Measurements from ENCODE around the gene RSRC1. TPM values are rescaled to one million over a fixed set of nuclear protein-coding genes. Genes with fewer than 3 reads are reported as not detected.

RSRC1 gene
- total RNA-seq, 1 experiment from 2014 or later = 39.9 TPM

- DNase-seq (ENCODE audit: low read depth in 1 of 2, low spot score in 2 of 2) = no peak
- Histone ChIP-seq H3K9me3 (replicated peaks) (no peaks in the 10 kb centered on the region), H3K4me1 (replicated peaks) (no peaks in the 10 kb centered on the region), H3K27me3 (replicated peaks) (no peaks in the 10 kb centered on the region), H3K36me3 (no peaks in the 10 kb centered on the region), H3K4me3 (no peak overlapping the region), H3K27ac (no peak overlapping the region)
Measured at GRCh38 chr3:158354713-158355112, 244.8 kb downstream of the RSRC1 start.

DNA sequence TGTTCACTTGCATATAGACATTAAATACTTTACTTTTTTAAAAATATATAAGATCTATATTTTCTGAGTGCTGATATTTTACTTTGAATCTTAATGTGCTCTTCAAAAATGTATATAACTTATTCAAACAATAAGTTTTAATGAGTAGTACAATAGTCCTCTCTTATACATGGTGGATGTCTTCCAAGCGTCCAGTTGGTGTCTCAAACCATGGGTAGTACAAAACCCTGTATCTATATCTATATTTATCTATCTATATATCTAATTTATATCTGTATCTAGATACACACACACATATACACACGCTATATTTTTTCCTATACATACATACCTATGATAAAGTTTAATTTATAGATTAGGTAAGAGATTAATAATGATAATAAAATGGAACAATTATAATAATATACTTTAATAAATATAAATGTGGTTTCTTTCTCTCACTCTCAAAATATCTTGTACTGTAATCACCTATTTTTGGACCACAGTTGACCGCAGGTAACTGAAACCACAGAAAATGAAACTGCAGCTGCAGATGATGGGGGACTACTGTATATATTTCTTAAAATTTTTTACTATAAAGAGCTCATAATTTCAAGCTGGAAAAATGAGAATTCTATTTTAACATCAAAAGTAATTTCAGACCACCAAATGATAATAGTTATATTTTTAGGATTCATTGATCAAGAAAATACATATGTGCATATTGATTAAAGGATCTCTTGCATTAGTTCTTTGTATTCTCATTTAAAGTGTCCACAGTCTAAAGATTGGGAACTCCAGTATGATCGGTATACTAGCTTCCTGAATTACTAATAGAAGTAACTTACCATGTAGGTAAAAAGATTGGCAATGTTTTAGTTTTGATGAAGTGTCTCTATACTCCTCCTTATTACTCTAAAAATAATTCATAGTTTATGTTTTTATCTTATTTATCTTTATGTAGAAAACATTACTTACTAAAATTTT, 246.0 kb downstream of the RSRC1 start:
- H3K27me3 ChIP-seq (replicated peaks) = no peaks in the 10 kb centered on the region
- H3K4me3 ChIP-seq = no peak overlapping the region
- no peaks in the 10 kb centered on the region for H3K4me1 ChIP-seq (replicated peaks)
- no peaks in the 10 kb centered on the region for H3K36me3 ChIP-seq
- no peaks in the 10 kb centered on the region for H3K9me3 ChIP-seq (replicated peaks)
- no peak overlapping the region for H3K27ac ChIP-seq
- no peak for DNase-seq (ENCODE audit: low read depth in 1 of 2, low spot score in 2 of 2)

DNA sequence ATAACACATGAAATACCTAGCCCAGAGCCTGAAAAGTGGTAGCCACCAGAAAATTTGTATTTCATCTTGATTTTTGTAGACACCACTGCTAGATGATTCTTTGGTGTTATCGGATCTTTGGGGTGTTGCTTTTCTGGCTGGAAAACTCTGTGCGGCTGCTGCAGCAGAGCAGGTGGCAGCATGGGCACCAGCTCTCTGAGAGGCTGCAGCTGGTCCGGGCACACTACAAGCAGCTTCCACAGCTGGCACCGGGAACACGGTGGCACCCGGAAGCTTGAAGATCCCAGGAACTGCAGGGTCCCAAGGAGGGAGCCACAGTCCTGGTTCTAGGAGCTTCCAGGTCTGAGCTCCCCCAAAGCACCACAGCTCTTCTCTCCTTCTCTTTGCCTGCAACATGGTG, 249.4 kb downstream of the RSRC1 start:
- no peak overlapping the region for H3K27ac ChIP-seq
- no peaks in the 10 kb centered on the region for H3K4me1 ChIP-seq (replicated peaks)
- H3K27me3 ChIP-seq (replicated peaks) = no peaks in the 10 kb centered on the region
- H3K9me3 ChIP-seq (replicated peaks) = no peaks in the 10 kb centered on the region
- H3K4me3 ChIP-seq = no peak overlapping the region
- DNase-seq (ENCODE audit: low read depth in 1 of 2, low spot score in 2 of 2) = no peak
- H3K36me3 ChIP-seq = no peaks in the 10 kb centered on the region

DNA sequence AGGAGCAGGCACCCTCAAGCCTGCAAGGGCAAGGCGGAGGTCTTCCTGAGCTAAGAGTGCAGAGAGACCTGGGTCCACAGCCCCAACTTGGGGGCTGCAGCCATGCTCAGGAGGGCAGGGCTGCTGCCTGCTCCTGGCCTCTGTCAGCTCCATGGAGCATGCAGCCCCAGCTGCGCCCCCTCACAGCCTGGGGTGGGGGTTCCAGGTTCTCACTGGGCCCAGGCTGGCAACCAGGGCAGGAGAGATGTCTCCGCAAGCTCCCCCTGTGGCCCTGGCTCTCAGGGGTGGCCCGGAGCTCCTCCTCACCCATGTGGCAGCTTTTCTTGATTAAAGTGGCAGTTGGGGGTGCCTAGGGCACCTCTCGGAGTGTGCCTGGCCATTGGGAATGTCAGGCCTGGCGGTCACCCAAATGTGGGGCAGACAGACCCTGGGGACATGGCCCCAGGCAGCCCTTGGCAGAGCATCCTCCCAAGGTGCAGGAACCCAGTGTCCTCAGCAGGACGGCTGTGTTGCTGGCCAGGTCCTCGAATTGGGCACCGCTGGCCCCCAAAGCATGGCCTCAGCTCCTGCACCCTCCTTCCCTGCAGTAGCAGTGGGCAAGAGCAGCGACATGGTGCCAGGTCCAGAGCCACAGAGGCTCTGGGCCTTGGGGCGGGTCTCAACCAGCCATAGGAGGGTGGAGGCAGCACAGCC, 251.0 kb downstream of the RSRC1 start:
- DNase-seq (ENCODE audit: low read depth in 1 of 2, low spot score in 2 of 2) = no peak
- Histone ChIP-seq H3K27ac (no peak overlapping the region), H3K4me1 (replicated peaks) (no peaks in the 10 kb centered on the region), H3K36me3 (no peaks in the 10 kb centered on the region), H3K9me3 (replicated peaks) (no peaks in the 10 kb centered on the region), H3K4me3 (no peak overlapping the region), H3K27me3 (replicated peaks) (no peaks in the 10 kb centered on the region)

DNA sequence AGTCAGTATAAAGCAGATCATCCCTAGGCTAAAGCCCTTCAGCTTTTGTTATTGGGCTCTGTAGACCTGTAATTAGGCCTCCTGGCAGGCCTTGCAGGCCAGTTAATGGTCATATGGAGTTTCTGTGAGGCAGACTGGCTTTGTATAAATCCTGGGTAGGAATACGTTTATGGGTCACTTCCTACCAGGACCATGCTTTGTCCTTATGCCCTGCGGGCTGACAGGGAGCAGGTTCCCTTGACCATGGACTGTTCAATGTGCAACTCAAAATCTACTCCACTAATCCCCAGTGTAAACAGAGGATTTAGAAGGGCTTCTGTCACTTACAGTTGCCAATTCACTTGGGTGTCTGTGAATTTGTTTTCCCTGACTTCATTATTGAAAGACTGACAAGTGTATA, 258.4 kb downstream of the RSRC1 start:
- no peaks in the 10 kb centered on the region for H3K27me3 ChIP-seq (replicated peaks)
- no peaks in the 10 kb centered on the region for H3K36me3 ChIP-seq
- no peak overlapping the region for H3K27ac ChIP-seq
- H3K4me3 ChIP-seq = no peak overlapping the region
- DNase-seq (ENCODE audit: low read depth in 1 of 2, low spot score in 2 of 2) = no peak
- no peaks in the 10 kb centered on the region for H3K9me3 ChIP-seq (replicated peaks)
- no peaks in the 10 kb centered on the region for H3K4me1 ChIP-seq (replicated peaks)

DNA sequence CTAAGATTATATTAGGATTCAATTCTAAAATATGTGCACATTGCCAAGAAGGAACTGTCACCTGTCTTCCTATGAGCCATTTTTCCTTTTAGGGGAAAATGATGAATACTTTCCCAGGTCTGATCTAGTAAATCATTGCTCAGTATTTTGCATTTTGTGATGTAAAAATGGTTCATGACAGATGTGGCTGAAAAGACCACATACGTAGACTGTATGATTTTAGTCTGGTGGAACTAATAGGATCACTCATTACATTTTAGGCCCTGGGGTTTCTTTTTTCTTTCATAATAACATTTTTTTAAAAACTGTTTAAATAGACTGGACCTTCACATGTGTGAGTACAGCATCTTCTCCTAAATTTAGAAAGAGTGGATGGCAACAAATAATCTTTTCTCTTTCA, 259.4 kb downstream of the RSRC1 start:
- Histone ChIP-seq H3K27me3 (replicated peaks) (no peaks in the 10 kb centered on the region), H3K4me1 (replicated peaks) (no peaks in the 10 kb centered on the region), H3K27ac (no peak overlapping the region), H3K4me3 (no peak overlapping the region), H3K36me3 (no peaks in the 10 kb centered on the region), H3K9me3 (replicated peaks) (no peaks in the 10 kb centered on the region)
- no peak for DNase-seq (ENCODE audit: low read depth in 1 of 2, low spot score in 2 of 2)

DNA sequence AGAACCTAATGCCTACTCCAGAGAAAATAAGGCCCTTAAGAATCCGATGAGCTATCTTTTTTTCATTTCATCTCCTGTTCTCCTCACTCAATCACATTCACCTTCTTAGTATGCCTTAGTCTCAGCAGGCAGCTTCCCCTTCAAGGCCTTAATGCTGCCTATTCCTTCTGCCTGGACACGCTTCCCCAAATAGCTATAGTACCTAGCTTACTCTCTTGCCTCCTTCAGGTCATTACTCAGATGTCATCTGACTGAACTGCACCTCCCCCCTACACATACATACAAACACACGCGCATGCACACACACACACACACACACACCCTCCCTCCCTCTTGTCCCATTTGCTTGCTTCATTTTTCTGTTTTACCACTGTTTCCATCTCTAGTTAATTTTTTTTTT, 269.6 kb downstream of the RSRC1 start:
- Histone ChIP-seq H3K27me3 (replicated peaks) (no peaks in the 10 kb centered on the region), H3K4me3 (no peak overlapping the region), H3K36me3 (no peaks in the 10 kb centered on the region), H3K9me3 (replicated peaks) (no peaks in the 10 kb centered on the region), H3K27ac (no peak overlapping the region), H3K4me1 (replicated peaks) (no peaks in the 10 kb centered on the region)
- no peak for DNase-seq (ENCODE audit: low read depth in 1 of 2, low spot score in 2 of 2)

DNA sequence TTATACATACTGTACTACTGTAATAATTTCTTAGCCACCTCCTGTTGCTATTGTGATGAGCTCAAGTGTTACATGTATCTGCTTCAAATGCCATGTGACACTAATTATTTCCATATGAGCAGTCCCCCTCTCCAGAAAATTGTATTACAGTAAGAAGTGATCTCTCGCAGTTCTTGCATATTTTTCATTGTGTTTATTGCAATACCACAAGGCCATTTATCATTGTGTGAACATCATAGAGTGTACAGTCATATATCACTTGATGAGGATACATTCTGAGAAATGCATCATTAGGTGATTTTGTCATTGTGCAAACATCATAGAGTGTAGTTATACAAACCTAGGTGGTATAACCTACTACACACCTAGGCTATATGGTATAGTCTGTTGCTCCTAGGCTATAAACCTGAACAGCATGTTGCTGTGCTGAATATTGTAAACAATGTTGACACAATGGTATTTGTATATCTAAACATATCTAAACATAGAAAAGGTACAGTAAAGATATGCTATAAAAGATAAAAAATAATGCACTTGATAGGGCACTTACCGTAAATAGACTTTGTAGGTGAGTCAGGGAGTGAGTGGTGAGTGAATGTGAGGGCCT, 271.5 kb downstream of the RSRC1 start:
- H3K4me1 ChIP-seq (replicated peaks) = no peaks in the 10 kb centered on the region
- no peak overlapping the region for H3K27ac ChIP-seq
- no peaks in the 10 kb centered on the region for H3K9me3 ChIP-seq (replicated peaks)
- no peaks in the 10 kb centered on the region for H3K27me3 ChIP-seq (replicated peaks)
- H3K4me3 ChIP-seq = no peak overlapping the region
- DNase-seq (ENCODE audit: low read depth in 1 of 2, low spot score in 2 of 2) = no peak
- H3K36me3 ChIP-seq = no peaks in the 10 kb centered on the region

DNA sequence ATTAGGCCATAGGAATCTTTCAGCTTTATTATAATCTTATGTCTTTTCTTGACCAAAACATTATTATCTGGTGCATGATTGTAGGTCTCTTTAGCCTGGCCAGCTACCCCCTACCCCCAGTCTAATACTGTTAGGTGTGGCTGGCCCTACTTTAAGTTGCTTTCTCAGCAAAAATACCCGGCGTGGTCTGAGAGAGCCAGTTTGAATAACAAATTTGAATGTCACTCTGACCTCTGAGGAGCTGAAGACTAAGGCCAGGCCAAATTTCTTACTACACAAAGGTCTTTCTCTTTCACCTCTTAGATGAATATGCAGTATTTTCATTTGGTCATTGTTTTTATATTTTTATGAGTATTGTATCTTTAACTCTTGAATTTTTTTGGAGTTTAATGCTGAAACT, 272.6 kb downstream of the RSRC1 start:
- Histone ChIP-seq H3K4me1 (replicated peaks) (no peaks in the 10 kb centered on the region), H3K27me3 (replicated peaks) (no peaks in the 10 kb centered on the region), H3K36me3 (no peaks in the 10 kb centered on the region), H3K9me3 (replicated peaks) (no peaks in the 10 kb centered on the region), H3K4me3 (no peak overlapping the region), H3K27ac (no peak overlapping the region)
- no peak for DNase-seq (ENCODE audit: low read depth in 1 of 2, low spot score in 2 of 2)

GRCh38 chr3:158384019-158384418, 274.1 kb downstream of the RSRC1 start:
- Histone ChIP-seq H3K4me1 (replicated peaks) (no peaks in the 10 kb centered on the region), H3K9me3 (replicated peaks) (no peaks in the 10 kb centered on the region), H3K4me3 (no peak overlapping the region), H3K27me3 (replicated peaks) (no peaks in the 10 kb centered on the region), H3K36me3 (no peaks in the 10 kb centered on the region), H3K27ac (no peak overlapping the region)
- no peak for DNase-seq (ENCODE audit: low read depth in 1 of 2, low spot score in 2 of 2)

DNA sequence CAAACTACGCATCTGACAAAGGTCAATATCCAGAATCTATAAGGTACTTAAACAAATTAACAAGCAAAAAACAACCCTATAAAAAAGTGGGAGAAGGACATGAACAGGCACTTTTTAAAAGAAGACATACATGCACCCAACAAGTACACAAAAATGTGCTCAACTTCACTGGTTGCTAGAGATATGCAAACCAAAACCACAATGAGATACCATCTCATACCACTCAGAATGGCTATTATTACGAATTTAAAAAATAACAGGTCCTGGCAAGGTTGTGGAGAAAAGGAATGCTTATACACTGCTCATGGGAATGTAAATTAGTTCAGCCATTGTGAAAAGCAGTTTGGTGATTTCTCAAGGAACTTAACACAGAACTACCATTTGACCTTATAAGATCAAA, 285.5 kb downstream of the RSRC1 start:
- no peaks in the 10 kb centered on the region for H3K4me1 ChIP-seq (replicated peaks)
- no peaks in the 10 kb centered on the region; the same call in 1 of the 2 replicates for H3K9me3 ChIP-seq (replicated peaks)
- H3K4me3 ChIP-seq = no peak overlapping the region
- no peak overlapping the region for H3K27ac ChIP-seq
- DNase-seq (ENCODE audit: low read depth in 1 of 2, low spot score in 2 of 2) = peak in 1 of 2 experiments; percentile 1
- no peaks in the 10 kb centered on the region for H3K27me3 ChIP-seq (replicated peaks)
- no peaks in the 10 kb centered on the region for H3K36me3 ChIP-seq

- Histone ChIP-seq H3K27me3 (replicated peaks) (no peaks in the 10 kb centered on the region), H3K4me1 (replicated peaks) (no peaks in the 10 kb centered on the region), H3K27ac (no peak overlapping the region), H3K9me3 (replicated peaks) (no peaks in the 10 kb centered on the region), H3K4me3 (no peak overlapping the region), H3K36me3 (no peaks in the 10 kb centered on the region)
- DNase-seq (ENCODE audit: low read depth in 1 of 2, low spot score in 2 of 2) = no peak
Measured at GRCh38 chr3:158402590-158402989, 292.7 kb downstream of the RSRC1 start.

GRCh38 chr3:158403013-158403412, 293.1 kb downstream of the RSRC1 start:
- Histone ChIP-seq H3K9me3 (replicated peaks) (no peaks in the 10 kb centered on the region), H3K4me3 (no peak overlapping the region), H3K36me3 (no peaks in the 10 kb centered on the region), H3K27ac (no peak overlapping the region), H3K27me3 (replicated peaks) (no peaks in the 10 kb centered on the region), H3K4me1 (replicated peaks) (no peaks in the 10 kb centered on the region)
- no peak for DNase-seq (ENCODE audit: low read depth in 1 of 2, low spot score in 2 of 2)

- Histone ChIP-seq H3K27me3 (replicated peaks) (no peaks in the 10 kb centered on the region), H3K4me1 (replicated peaks) (no peaks in the 10 kb centered on the region), H3K9me3 (replicated peaks) (no peaks in the 10 kb centered on the region), H3K36me3 (no peaks in the 10 kb centered on the region), H3K4me3 (no peak overlapping the region), H3K27ac (no peak overlapping the region)
- no peak for DNase-seq (ENCODE audit: low read depth in 1 of 2, low spot score in 2 of 2)
Measured at GRCh38 chr3:158404131-158404718, 294.3 kb downstream of the RSRC1 start.
